Mesothelial cell of epicardium (in vitro differentiated cells): ENCODE data around the gene TOP2B. TPM values are rescaled to one million over a fixed set of nuclear protein-coding genes. Genes with fewer than 3 reads are reported as not detected.

Experiments
- DNase-seq, 2 experiments: peaks; one replicate each; pipeline ENCODE4 v3.0.0; 2021; ENCODE audit warnings: low spot score in 2 of 2; ENCODE audit not compliant: unreplicated experiment in 2 of 2
- H3K27ac Mint-ChIP-seq: 2 replicates; pipeline ENCODE4 v1.8.0; 2021; ENCODE audit warnings: mixed read lengths
- H3K27me3 Mint-ChIP-seq: 2 replicates; pipeline ENCODE4 v1.8.0; 2021; ENCODE audit warnings: low read depth, mixed read lengths
- H3K36me3 Mint-ChIP-seq: 2 replicates; pipeline ENCODE4 v1.8.0; 2021; ENCODE audit warnings: mixed read lengths
- H3K4me1 Mint-ChIP-seq: 2 replicates; pipeline ENCODE4 v1.8.0; 2021; ENCODE audit warnings: mixed read lengths
- H3K4me3 Mint-ChIP-seq: 2 replicates; pipeline ENCODE4 v1.8.0; 2021; ENCODE audit warnings: mild to moderate bottlenecking, moderate library complexity, mixed read lengths
- H3K9me3 Mint-ChIP-seq: 2 replicates; pipeline ENCODE4 v1.8.0; 2021; ENCODE audit warnings: mixed read lengths
- total RNA-seq: library from RNA; stranded (reverse); gene quantifications from 3 replicates; pipeline ENCODE4 v1.2.1, GENCODE V29; 2021
- TF ChIP-seq, protein P1 (sequence below): fragments of 200-600 bp; sonication (generic); IDR thresholded peaks from one replicate; pipeline ENCODE4 v1.5.0; 2021; ENCODE audit warnings: antibody characterized with exemption; ENCODE audit not compliant: unreplicated experiment

The TOP2B gene
- total RNA-seq, 1 donor from 2014 or later: 203 TPM

DNA sequence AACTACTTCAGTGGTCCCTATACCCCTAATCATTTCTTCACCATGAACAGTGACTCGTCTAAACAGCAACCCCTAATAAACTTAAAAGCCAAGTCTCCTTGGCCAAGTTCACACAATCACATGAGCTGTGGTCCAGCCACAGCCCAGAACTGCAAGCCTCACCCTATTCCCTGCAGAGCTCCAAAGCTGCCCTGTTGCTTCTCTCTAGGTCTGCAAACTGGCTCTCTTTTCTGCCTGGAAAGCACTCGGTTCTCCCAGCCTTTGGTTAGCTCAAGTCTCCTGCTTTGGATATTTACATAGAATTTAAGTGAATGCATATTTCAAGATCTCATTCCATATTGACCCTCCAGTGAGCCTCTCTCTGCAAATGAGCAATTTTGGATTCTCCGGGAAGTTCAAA is 107.0 kb downstream of the TOP2B start:
- DNase-seq: no peak
- H3K36me3 Mint-ChIP-seq: peaks cover 7% of the 10 kb centered on the region
- no peaks in the 10 kb centered on the region for H3K27me3 Mint-ChIP-seq
- peaks cover 41% of the 10 kb centered on the region for H3K4me1 Mint-ChIP-seq
- H3K9me3 Mint-ChIP-seq: no peaks in the 10 kb centered on the region
- no peak overlapping the region for H3K27ac Mint-ChIP-seq
- TF ChIP-seq, protein P1, sequence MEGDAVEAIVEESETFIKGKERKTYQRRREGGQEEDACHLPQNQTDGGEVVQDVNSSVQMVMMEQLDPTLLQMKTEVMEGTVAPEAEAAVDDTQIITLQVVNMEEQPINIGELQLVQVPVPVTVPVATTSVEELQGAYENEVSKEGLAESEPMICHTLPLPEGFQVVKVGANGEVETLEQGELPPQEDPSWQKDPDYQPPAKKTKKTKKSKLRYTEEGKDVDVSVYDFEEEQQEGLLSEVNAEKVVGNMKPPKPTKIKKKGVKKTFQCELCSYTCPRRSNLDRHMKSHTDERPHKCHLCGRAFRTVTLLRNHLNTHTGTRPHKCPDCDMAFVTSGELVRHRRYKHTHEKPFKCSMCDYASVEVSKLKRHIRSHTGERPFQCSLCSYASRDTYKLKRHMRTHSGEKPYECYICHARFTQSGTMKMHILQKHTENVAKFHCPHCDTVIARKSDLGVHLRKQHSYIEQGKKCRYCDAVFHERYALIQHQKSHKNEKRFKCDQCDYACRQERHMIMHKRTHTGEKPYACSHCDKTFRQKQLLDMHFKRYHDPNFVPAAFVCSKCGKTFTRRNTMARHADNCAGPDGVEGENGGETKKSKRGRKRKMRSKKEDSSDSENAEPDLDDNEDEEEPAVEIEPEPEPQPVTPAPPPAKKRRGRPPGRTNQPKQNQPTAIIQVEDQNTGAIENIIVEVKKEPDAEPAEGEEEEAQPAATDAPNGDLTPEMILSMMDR: no peak
- no peak overlapping the region for H3K4me3 Mint-ChIP-seq

- DNase-seq: no peak
- no peak overlapping the region for H3K4me3 Mint-ChIP-seq
- peaks cover 10% of the 10 kb centered on the region for H3K36me3 Mint-ChIP-seq
- TF ChIP-seq, protein P1: no peak
- H3K27me3 Mint-ChIP-seq: no peaks in the 10 kb centered on the region
- no peaks in the 10 kb centered on the region for H3K9me3 Mint-ChIP-seq
- peaks cover 41% of the 10 kb centered on the region for H3K4me1 Mint-ChIP-seq
- H3K27ac Mint-ChIP-seq: peak overlapping the region; percentile 57
Measured at GRCh38 chr3:25556447-25556846, 108.3 kb downstream of the TOP2B start.

DNA sequence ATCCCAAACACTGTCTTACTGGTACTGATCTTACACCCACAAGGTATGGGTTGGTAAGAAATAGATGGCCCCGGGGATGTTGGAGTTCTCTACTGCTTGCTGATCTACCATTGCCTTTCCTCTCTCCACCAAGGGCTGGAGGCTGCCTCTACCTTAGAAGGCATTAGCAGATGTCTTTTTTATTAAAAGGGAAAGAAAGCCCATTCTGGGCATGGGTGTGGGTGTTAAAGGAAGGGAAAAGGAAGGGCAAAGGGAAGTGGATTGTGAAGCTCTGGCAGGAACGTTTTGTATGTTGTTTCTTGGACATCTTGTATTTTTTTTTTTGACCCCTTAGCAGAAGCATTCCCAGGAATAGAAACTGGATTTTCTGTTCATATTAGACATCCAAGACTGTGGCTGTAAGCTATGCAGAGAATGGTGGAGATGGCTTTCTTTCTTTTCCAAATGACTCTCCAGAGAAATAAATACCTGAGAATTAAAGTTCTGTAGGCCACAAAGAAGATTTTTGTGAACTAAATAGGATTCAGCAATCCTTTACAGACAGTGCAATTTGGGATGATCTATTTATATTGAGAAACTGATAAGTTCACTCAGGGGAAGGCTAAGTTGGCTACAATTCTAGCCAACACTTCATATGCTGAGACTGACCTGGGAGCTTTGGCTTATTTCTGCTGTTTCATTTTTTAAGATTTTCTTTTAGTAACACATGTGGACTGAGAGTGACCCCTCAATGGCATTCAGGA is 108.8 kb downstream of the TOP2B start:
- TF ChIP-seq, protein P1: no peak

GRCh38 chr3:25554376-25554775 is 110.3 kb downstream of the TOP2B start:
- Mint-ChIP-seq H3K27me3 (no peaks in the 10 kb centered on the region), H3K4me1 (peaks cover 43% of the 10 kb centered on the region), H3K36me3 (peaks cover 25% of the 10 kb centered on the region), H3K9me3 (peaks cover 7% of the 10 kb centered on the region), H3K27ac (peak overlapping the region; percentile 25), H3K4me3 (no peak overlapping the region)
- TF ChIP-seq, protein P1: no peak
- no peak for DNase-seq

More for the DNA sequence above, 108.8 kb downstream of the TOP2B start:
- Mint-ChIP-seq H3K9me3 (peaks cover 5% of the 10 kb centered on the region), H3K4me1 (peaks cover 42% of the 10 kb centered on the region), H3K27me3 (no peaks in the 10 kb centered on the region), H3K4me3 (no peak overlapping the region), H3K36me3 (peaks cover 15% of the 10 kb centered on the region), H3K27ac (peak overlapping the region; percentile 57)
- DNase-seq: no peak

DNA sequence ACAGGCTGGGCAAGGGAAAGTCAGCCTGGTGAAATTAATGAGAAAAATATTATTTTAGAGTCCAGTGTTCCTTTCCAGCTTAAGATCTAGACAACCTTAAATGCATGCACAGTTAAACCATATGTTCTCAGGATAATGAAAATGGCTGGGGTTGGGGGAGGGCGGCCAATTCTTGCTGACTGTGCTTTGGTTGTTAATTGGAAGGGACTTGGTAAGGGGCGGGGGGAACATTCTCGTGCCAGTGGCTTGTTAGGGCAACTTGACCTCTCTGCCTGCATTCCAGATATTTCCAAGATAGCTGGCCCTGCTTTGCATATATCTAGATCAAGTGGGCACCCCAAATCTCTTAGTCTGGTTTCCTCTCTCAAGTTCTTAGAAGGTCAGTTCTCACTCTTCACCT is 112.5 kb downstream of the TOP2B start:
- TF ChIP-seq, protein P1: no peak
- Mint-ChIP-seq H3K27ac (peak overlapping the region; percentile 8), H3K36me3 (peaks cover 30% of the 10 kb centered on the region), H3K4me1 (peaks cover 65% of the 10 kb centered on the region), H3K27me3 (no peaks in the 10 kb centered on the region), H3K9me3 (peaks cover 7% of the 10 kb centered on the region), H3K4me3 (no peak overlapping the region)
- no peak for DNase-seq
